Activated naive CD8-positive, alpha-beta T cell treated with anti-CD3 and anti-CD28 coated beads, Interleukin-2, amount 50 U/mL, for 24 hours (primary cell): ENCODE results near the gene TBC1D17.
A peak's percentile ranks its signal among the peaks of the same experiment; 100 is the strongest.

Source experiments
- ATAC-seq: fragments of 150-1000 bp; cut with Tn5 transposase; one replicate; pipeline ENCODE4 v1.10.0; 2021
- DNase-seq: peaks from one replicate; pipeline ENCODE4 v3.0.0; 2021
- H3K27ac Mint-ChIP-seq: one replicate; pipeline ENCODE4 v1.8.0; 2021; ENCODE audit warnings: mild to moderate bottlenecking, mixed read lengths
- H3K27me3 Mint-ChIP-seq: one replicate; pipeline ENCODE4 v1.8.0; 2021; ENCODE audit warnings: mixed read lengths
- H3K36me3 Mint-ChIP-seq: one replicate; pipeline ENCODE4 v1.8.0; 2021; ENCODE audit warnings: low read depth, mixed read lengths
- H3K4me1 Mint-ChIP-seq: one replicate; pipeline ENCODE4 v1.8.0; 2021; ENCODE audit warnings: mixed read lengths
- H3K4me3 Mint-ChIP-seq: one replicate; pipeline ENCODE4 v1.8.0; 2021; ENCODE audit warnings: mild to moderate bottlenecking, moderate library complexity, mixed read lengths
- H3K9me3 Mint-ChIP-seq: one replicate; pipeline ENCODE4 v1.8.0; 2021; ENCODE audit warnings: mixed read lengths

The TBC1D17 gene

GRCh38 chr19:49884760-49885159 lies 7.3 kb downstream of the TBC1D17 start:
- Mint-ChIP-seq H3K36me3 (peaks cover 27% of the 10 kb centered on the region), H3K27ac (no peak overlapping the region), H3K4me1 (peaks cover 3% of the 10 kb centered on the region), H3K9me3 (no peaks in the 10 kb centered on the region), H3K27me3 (no peaks in the 10 kb centered on the region), H3K4me3 (no peak overlapping the region)
- no peak for DNase-seq
- ATAC-seq, result no peak

- Mint-ChIP-seq H3K27ac (no peak overlapping the region), H3K4me3 (no peak overlapping the region)
Observed at GRCh38 chr19:49887037-49887664, 9.6 kb downstream of the TBC1D17 start.

GRCh38 chr19:49887665-49888509 lies 10.4 kb downstream of the TBC1D17 start:
- Mint-ChIP-seq H3K27me3 (no peaks in the 10 kb centered on the region), H3K9me3 (no peaks in the 10 kb centered on the region), H3K36me3 (peaks cover 21% of the 10 kb centered on the region), H3K27ac (no peak overlapping the region), H3K4me3 (no peak overlapping the region), H3K4me1 (peaks cover 12% of the 10 kb centered on the region)
- ATAC-seq (no peak), DNase-seq (no peak)

More at GRCh38 chr19:49887037-49887664, 9.6 kb downstream of the TBC1D17 start:
- H3K27me3 Mint-ChIP-seq, result no peaks in the 10 kb centered on the region
- no peak for DNase-seq
- no peak for ATAC-seq
- H3K4me1 Mint-ChIP-seq, result peaks cover 10% of the 10 kb centered on the region
- H3K36me3 Mint-ChIP-seq, result peaks cover 21% of the 10 kb centered on the region
- H3K9me3 Mint-ChIP-seq, result no peaks in the 10 kb centered on the region

GRCh38 chr19:49888510-49888824 lies 11.0 kb downstream of the TBC1D17 start:
- no peak overlapping the region for H3K4me3 Mint-ChIP-seq
- DNase-seq, result no peak
- H3K9me3 Mint-ChIP-seq, result no peaks in the 10 kb centered on the region
- no peak for ATAC-seq
- no peaks in the 10 kb centered on the region for H3K27me3 Mint-ChIP-seq
- H3K27ac Mint-ChIP-seq, result no peak overlapping the region
- H3K36me3 Mint-ChIP-seq, result peaks cover 19% of the 10 kb centered on the region
- peaks cover 15% of the 10 kb centered on the region for H3K4me1 Mint-ChIP-seq

GRCh38 chr19:49889038-49889686 lies 11.7 kb downstream of the TBC1D17 start:
- DNase-seq (no peak), ATAC-seq (no peak)
- no peak overlapping the region for H3K4me3 Mint-ChIP-seq
- no peaks in the 10 kb centered on the region for H3K9me3 Mint-ChIP-seq
- peaks cover 18% of the 10 kb centered on the region for H3K36me3 Mint-ChIP-seq
- H3K27ac Mint-ChIP-seq, result no peak overlapping the region
- H3K4me1 Mint-ChIP-seq, result peaks cover 19% of the 10 kb centered on the region
- no peaks in the 10 kb centered on the region for H3K27me3 Mint-ChIP-seq

- peak; percentile 53 for ATAC-seq
- H3K4me1 Mint-ChIP-seq, result peaks cover 24% of the 10 kb centered on the region
- no peaks in the 10 kb centered on the region for H3K27me3 Mint-ChIP-seq
- DNase-seq, result peak; percentile 78
- H3K9me3 Mint-ChIP-seq, result no peaks in the 10 kb centered on the region
- peak overlapping the region; percentile 59 for H3K27ac Mint-ChIP-seq
- peaks cover 15% of the 10 kb centered on the region for H3K36me3 Mint-ChIP-seq
- H3K4me3 Mint-ChIP-seq, result peak overlapping the region; percentile 63
Observed at GRCh38 chr19:49889687-49890348, 12.3 kb downstream of the TBC1D17 start.

GRCh38 chr19:49890349-49891311 lies 13.1 kb downstream of the TBC1D17 start:
- Mint-ChIP-seq H3K27me3 (no peaks in the 10 kb centered on the region), H3K4me1 (peaks cover 30% of the 10 kb centered on the region), H3K36me3 (peaks cover 11% of the 10 kb centered on the region), H3K27ac (peak overlapping the region; percentile 59), H3K4me3 (peak overlapping the region; percentile 63), H3K9me3 (no peaks in the 10 kb centered on the region)
- DNase-seq, result peak; percentile 64
- ATAC-seq, result peak; percentile 54

- no peaks in the 10 kb centered on the region for H3K9me3 Mint-ChIP-seq
- DNase-seq (no peak), ATAC-seq (no peak)
- peaks cover 38% of the 10 kb centered on the region for H3K4me1 Mint-ChIP-seq
- H3K27me3 Mint-ChIP-seq, result no peaks in the 10 kb centered on the region
- peaks cover 8% of the 10 kb centered on the region for H3K36me3 Mint-ChIP-seq
- H3K27ac Mint-ChIP-seq, result no peak overlapping the region
- no peak overlapping the region for H3K4me3 Mint-ChIP-seq
Observed at GRCh38 chr19:49891393-49891792, 13.9 kb downstream of the TBC1D17 start.

- peaks cover 7% of the 10 kb centered on the region for H3K36me3 Mint-ChIP-seq
- H3K27ac Mint-ChIP-seq, result peak overlapping the region; percentile 23
- peaks cover 51% of the 10 kb centered on the region for H3K4me1 Mint-ChIP-seq
- ATAC-seq, result no peak
- H3K27me3 Mint-ChIP-seq, result no peaks in the 10 kb centered on the region
- H3K4me3 Mint-ChIP-seq, result peak overlapping the region; percentile 27
- DNase-seq, result no peak
- H3K9me3 Mint-ChIP-seq, result no peaks in the 10 kb centered on the region
Observed at GRCh38 chr19:49892716-49893115, 15.2 kb downstream of the TBC1D17 start.

GRCh38 chr19:49894011-49894664 lies 16.6 kb downstream of the TBC1D17 start:
- DNase-seq, result peak; percentile 28
- H3K4me1 Mint-ChIP-seq, result peaks cover 61% of the 10 kb centered on the region
- no peaks in the 10 kb centered on the region for H3K9me3 Mint-ChIP-seq
- H3K36me3 Mint-ChIP-seq, result peaks cover 6% of the 10 kb centered on the region
- H3K27me3 Mint-ChIP-seq, result no peaks in the 10 kb centered on the region
- H3K27ac Mint-ChIP-seq, result peak overlapping the region; percentile 31
- peak overlapping the region; percentile 80 for H3K4me3 Mint-ChIP-seq
- no peak for ATAC-seq

- peaks cover 3% of the 10 kb centered on the region for H3K36me3 Mint-ChIP-seq
- H3K4me3 Mint-ChIP-seq, result peak overlapping the region; percentile 80
- peak overlapping the region; percentile 76 for H3K27ac Mint-ChIP-seq
- peaks cover 58% of the 10 kb centered on the region for H3K4me1 Mint-ChIP-seq
- no peaks in the 10 kb centered on the region for H3K9me3 Mint-ChIP-seq
- no peaks in the 10 kb centered on the region for H3K27me3 Mint-ChIP-seq
- ATAC-seq (peak; percentile 30), DNase-seq (peak; percentile 62)
Observed at GRCh38 chr19:49894879-49895565, 17.5 kb downstream of the TBC1D17 start.

GRCh38 chr19:49895566-49896297 lies 18.2 kb downstream of the TBC1D17 start:
- Mint-ChIP-seq H3K9me3 (no peaks in the 10 kb centered on the region), H3K36me3 (peaks cover 3% of the 10 kb centered on the region), H3K4me1 (peaks cover 60% of the 10 kb centered on the region), H3K4me3 (peak overlapping the region; percentile 80), H3K27ac (peak overlapping the region; percentile 93), H3K27me3 (no peaks in the 10 kb centered on the region)
- ATAC-seq (no peak), DNase-seq (no peak)
